Retinal pigment epithelial cell (primary cell): ENCODE results near the gene EWSR1.
A peak's percentile ranks its signal among the peaks of the same experiment; 100 is the strongest.

Experiments
- DNase-seq: peaks from one replicate; pipeline ENCODE4 v3.0.0-alpha.2; 2010; ENCODE audit warnings: low read depth
- H3K4me3 ChIP-seq: 2 replicates; pipeline ENCODE4 v1.5.1; 2011; ENCODE audit warnings: mild to moderate bottlenecking, low read length, control low read depth, moderate library complexity
- TF ChIP-seq, protein P1 (sequence below): conservative IDR thresholded peaks from 2 replicates; pipeline ENCODE4 v1.5.1; 2011; ENCODE audit warnings: low read depth, low read length, control low read depth, inconsistent platforms

EWSR1 gene

GRCh38 chr22:29307596-29308147 is 39.6 kb downstream of the EWSR1 start:
- TF ChIP-seq, protein P1, sequence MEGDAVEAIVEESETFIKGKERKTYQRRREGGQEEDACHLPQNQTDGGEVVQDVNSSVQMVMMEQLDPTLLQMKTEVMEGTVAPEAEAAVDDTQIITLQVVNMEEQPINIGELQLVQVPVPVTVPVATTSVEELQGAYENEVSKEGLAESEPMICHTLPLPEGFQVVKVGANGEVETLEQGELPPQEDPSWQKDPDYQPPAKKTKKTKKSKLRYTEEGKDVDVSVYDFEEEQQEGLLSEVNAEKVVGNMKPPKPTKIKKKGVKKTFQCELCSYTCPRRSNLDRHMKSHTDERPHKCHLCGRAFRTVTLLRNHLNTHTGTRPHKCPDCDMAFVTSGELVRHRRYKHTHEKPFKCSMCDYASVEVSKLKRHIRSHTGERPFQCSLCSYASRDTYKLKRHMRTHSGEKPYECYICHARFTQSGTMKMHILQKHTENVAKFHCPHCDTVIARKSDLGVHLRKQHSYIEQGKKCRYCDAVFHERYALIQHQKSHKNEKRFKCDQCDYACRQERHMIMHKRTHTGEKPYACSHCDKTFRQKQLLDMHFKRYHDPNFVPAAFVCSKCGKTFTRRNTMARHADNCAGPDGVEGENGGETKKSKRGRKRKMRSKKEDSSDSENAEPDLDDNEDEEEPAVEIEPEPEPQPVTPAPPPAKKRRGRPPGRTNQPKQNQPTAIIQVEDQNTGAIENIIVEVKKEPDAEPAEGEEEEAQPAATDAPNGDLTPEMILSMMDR = no peak
- DNase-seq = no peak
- H3K4me3 ChIP-seq = peak overlapping the region; percentile 74

GRCh38 chr22:29308148-29308790 is 40.2 kb downstream of the EWSR1 start:
- TF ChIP-seq, protein P1 = no peak
- no peak for DNase-seq
- H3K4me3 ChIP-seq = no peak overlapping the region

DNA sequence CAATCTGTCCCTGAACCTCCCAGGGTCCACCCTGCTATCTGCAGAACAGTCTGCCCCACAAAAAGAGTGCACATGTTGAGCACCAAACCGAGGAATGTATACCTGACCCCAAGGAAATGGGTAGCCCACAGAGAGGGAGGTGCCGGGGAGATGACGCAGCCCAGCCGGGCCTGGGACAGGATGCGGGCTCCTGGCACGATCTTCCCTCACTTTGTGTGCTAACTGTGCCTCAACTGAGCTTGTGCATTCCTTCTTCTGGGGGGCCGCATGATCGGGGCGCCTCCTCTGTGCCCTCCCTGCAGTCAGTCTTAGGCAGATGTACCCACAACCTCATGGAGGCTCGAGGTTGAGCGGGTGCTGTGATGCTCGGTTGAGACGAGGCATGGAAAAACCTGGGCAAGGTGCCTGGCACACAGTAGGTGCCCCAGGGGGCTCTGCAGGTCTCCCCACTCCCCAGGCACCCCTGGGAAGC is 40.8 kb downstream of the EWSR1 start:
- TF ChIP-seq, protein P1 = no peak
- no peak overlapping the region for H3K4me3 ChIP-seq
- DNase-seq = no peak

GRCh38 chr22:29309332-29310064 is 41.4 kb downstream of the EWSR1 start:
- TF ChIP-seq, protein P1 = no peak
- DNase-seq = no peak
- H3K4me3 ChIP-seq = no peak overlapping the region

- no peak for DNase-seq
- TF ChIP-seq, protein P1 = no peak
- H3K4me3 ChIP-seq = no peak overlapping the region
Observed at GRCh38 chr22:29310065-29310862, 42.2 kb downstream of the EWSR1 start.

DNA sequence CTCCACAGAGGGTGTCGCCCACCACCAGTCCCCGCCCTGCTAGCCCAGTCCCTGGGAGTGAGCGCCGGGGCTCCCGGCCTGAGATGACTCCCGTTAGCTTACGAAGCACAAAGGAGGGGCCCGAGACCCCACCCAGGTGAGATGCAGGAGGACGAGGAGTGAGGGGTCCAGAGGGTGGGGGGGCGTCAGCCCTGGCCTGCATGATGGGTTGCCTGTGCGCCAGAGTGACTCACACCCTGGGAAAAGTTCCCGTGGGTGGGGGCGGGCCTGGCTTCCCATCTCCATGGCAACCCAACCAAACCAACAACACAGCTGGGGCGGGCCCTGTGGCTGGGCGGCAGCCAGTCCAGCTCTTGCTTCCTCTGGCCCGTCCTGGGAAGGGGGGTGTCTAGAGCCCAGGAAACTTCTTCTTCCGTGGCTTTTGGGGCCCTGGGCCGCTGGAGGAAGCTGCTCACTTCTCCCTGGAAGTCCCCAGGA is 42.8 kb downstream of the EWSR1 start:
- TF ChIP-seq, protein P1 = no peak
- no peak overlapping the region for H3K4me3 ChIP-seq
- DNase-seq = peak; percentile 83
